NCI-H2029 treated with DMSO at 0.1 percent for 48 hours (cell line): ENCODE data around the gene LAMTOR4.
"Not testable (repeated sequence)": the region's sequence is repeated elsewhere in the genome, so short reads cannot be mapped to it uniquely, and the experiment has no call there.

Experiments
- DNase-seq: peaks from one replicate; lab custom pipeline; 2025; lab: John Stamatoyannopoulos, UW

The LAMTOR4 gene

DNA sequence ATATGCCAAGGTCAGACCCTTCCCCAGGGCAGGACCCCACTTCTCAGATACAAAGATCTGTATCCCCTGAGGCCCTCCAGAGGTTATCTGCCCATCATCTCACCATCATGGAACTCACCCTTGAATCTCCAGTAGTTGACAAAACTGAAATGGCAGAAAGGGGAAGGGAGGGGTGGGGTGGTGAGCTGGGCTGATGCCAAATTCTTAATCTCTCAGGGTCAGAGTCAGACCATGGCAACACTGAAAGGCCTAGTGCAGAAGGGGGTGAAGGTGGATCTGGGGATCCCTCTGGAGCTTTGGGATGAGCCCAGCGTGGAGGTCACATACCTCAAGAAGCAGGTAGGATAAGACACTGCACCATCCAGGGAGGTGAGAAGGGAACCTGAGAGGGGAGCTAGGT lies 26.1 kb upstream of the LAMTOR4 start:
- no peak for DNase-seq

- DNase-seq, result no peak
These were observed 24.2 kb upstream of the LAMTOR4 start for GRCh38 chr7:100124301-100125230.

- DNase-seq, result no peak
These were observed 22.3 kb upstream of the LAMTOR4 start for GRCh38 chr7:100126239-100126930.

DNA sequence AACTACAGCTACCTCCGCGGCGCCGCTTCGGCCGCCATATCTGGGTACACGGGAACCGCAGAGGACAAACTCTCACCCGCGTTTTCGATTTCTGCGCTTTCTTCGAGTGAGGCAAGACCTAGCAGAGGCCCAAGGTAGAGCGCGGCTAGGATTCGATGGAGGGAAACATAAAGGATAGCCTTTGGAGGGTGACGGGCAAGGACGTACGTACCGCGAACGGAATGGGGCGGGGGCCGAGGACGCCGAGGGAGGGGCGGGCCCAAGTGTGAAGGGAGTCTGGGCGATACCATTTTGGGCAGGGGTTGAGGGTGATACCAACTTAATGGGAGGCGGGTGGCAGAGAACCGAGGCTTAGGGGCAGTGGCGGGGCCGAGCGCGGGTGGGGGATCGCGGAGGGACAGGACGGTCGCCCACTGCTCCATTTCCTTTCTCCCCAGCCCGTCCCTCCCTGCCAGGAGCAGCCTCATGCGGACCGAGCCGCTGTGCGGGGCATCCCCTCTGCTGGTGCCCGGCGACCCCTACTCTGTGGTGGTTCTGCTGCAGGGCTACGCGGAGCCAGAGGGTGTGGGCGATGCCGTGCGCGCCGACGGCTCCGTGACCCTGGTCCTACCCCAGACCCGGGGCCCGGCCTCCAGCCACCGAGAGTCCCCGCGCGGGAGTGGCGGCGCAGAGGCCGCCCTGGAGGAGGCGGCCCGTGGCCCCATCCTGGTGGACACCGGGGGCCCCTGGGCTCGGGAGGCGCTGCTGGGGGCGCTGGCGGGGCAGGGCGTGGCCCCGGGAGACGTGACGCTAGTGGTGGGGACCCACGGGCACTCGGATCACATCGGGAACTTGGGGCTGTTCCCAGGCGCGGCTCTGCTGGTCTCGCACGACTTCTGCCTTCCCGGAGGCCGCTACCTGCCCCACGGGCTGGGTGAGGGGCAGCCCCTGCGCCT lies 21.5 kb upstream of the LAMTOR4 start, which contains the start of gene MBLAC1:
MBLAC1 (plus strand) TSS at position 37 of the 935 bp plus-strand sequence; CDS start at position 466, 429 bp downstream.
- peak; percentile 86 for DNase-seq

- DNase-seq, result no peak
These were observed 20.7 kb upstream of the LAMTOR4 start for GRCh38 chr7:100127866-100128636.

- no peak for DNase-seq
These were observed 20.1 kb upstream of the LAMTOR4 start for GRCh38 chr7:100128637-100128963.

GRCh38 chr7:100130220-100130607 lies 18.5 kb upstream of the LAMTOR4 start:
- DNase-seq, result peak; percentile 57

GRCh38 chr7:100130608-100131453 lies 17.9 kb upstream of the LAMTOR4 start:
- DNase-seq, result peak; percentile 54

DNA sequence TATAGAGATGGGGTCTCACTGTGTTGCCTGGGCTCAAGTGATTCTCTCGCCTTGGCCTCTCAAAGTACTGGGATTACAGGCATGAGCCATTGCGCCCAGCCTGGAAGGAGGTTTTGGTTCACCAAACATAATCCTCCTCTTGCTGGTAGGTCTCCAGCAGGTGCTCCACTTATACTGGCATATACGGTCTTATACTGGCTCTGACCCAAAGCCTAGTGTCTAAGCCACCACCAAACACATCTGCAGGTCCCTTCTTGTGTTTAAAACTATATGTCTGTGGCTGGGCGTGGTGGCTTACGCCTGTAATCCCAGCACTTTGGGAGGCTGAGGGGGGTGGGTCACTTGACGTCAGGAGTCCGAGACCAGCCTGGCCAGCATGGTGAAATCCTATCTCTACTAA lies 16.6 kb upstream of the LAMTOR4 start:
- DNase-seq, result peak; percentile 68

- DNase-seq, result peak; percentile 56
These were observed 16.0 kb upstream of the LAMTOR4 start for GRCh38 chr7:100132697-100133151.

DNA sequence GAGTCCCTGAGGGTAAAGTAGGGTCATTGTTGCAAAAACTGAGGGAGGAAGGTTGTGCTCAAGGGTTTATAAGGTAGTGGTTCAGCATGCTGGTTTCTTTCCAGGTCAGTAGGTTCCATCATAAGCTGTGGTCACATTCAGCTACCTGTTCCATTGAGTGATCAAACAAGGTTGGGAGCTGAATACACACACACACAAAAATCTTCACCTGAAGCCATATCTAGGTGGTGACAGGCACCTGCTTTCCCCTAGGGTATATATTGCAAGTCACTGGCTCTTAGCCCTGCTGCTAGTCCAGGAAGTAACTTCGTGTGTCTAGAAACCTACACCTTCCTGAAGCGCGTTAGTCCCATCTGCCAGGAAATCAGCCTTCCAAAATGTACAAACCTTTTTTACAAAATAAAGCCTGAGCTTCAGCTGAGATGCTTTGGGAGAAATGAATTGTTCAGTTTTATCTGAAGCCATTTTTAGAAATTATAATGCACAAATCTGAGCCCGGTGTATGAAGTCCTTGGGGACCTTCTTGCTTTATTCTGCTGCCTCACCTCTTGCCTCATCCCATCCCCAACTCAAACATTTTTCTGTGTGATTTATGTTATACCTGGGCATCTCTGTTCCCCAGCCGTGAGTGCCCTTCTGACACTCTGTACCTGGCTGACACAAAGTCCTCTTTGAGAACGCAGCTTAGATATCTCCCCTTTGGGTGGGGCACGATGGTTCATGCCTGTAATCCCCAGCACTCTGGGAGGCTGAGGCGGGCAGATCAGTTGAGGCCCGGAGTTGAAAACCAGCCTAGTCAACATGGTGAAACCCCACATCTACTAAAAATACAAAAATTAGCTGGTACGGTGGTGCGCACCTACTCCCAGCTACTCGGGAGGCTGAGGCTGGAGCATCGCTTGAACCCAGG lies 10.6 kb upstream of the LAMTOR4 start:
- DNase-seq, result no peak

DNA sequence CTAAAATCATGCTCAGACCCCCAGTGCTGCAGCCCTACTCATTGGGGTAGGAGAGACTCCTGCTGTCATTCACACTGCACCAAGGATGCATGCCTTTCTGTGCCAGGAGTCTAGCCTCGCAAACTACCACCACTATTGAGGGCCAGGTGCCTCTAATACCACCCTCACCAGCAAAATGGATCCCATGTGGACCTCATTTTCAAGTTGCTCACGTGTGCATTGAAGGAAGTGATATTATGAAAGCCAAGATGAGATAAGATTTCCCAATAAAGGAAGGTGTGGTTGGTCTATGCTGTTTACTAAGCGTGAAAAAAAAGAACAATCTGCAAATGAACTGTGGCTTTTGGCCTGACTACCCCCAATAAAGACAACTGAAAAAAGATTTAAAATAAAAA lies 7.2 kb upstream of the LAMTOR4 start:
- no peak for DNase-seq

DNA sequence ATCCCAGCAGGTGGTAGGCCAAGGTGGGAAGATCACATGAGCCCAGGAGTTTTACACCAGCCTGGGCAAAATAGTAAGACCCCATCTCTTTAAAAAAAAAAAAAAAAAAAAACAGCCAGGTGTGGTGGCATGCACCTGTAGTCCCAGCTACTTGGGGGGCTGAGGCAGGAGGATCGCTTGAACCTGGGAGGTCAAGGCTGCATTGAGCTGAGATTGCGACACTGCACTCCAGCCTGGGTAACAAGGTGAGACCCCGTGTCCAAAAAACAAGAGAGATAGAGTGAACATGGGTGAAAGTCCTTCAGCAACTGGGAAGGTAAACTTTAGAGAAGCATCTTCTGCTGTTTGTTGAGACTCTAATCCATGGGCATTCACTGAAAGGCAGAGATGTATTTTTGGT lies 6.3 kb upstream of the LAMTOR4 start:
- DNase-seq, result no peak

- DNase-seq, result not testable (repeated sequence)
These were observed 2.4 kb upstream of the LAMTOR4 start for GRCh38 chr7:100146350-100146749.

DNA sequence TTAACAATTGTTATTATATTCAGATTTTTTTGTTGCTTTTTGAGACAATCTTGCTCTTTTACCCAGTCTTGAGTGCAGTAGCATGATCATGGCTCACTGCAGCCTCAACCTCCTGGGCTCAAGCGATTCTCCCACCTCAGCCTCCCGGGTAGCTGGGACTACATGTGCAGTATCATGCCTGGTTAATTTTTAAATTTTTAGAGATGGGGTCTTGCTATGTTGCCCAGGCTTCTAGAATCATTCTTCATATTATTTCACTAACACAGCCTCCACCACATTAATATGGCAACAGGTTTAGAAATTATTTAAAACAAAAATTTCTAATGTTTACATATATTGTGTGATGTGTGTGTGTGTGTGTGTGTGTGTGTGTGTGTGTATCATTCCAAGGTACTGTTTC lies 1.4 kb upstream of the LAMTOR4 start:
- DNase-seq, result no peak

DNA sequence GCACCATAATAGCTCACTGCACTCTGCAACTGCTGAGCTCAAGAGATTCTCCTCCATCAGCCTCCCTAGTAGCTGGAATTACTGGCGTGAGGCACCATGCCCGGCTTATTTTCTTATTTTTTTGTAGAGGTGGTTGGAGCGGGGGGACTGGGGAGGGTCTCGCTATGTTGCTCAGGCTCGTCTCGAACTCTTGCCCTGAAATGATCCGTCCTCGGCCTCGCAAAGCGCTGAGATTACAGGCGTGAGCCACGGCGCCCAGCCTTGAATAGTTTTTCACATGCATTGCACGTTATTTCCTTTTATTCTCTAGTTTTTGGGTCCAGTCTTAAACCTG lies 526 bp upstream of the LAMTOR4 start:
- no peak for DNase-seq

GRCh38 chr7:100152404-100152803 lies 3.7 kb downstream of the LAMTOR4 start:
- DNase-seq, result no peak

- DNase-seq, result no peak
These were observed 4.4 kb downstream of the LAMTOR4 start for GRCh38 chr7:100152937-100153666.
